Natural killer cell (primary cell): ENCODE measurements around the gene CEACAM19. TPM values are rescaled to one million over a fixed set of nuclear protein-coding genes. Genes with fewer than 3 reads are reported as not detected.

Experiments
- ATAC-seq, 3 donors: fragments of 150-1000 bp in 2 of 3; fragments of 200-7000 bp in 1 of 3; cut with Tn5 transposase; 1 replicate in 1 of 3; 2 replicates in 2 of 3; pipeline ENCODE4 v1.10.0; 2021; ENCODE audit warnings: mild to moderate bottlenecking in 2 of 3, moderate library complexity in 2 of 3
- DNase-seq, 2 donors: peaks; one replicate each; pipeline versions ENCODE4 v3.0.0 to v3.0.0-alpha.2; 2013 to 2021; ENCODE audit warnings: mixed read lengths in 1 of 2
- H3K27ac ChIP-seq: one replicate; pipeline ENCODE4 v1.5.1; 2013; ENCODE audit warnings: mild to moderate bottlenecking, low read length
- H3K27me3 ChIP-seq: one replicate; pipeline ENCODE4 v1.6.1; 2013; ENCODE audit warnings: low read length; ENCODE audit not compliant: control insufficient read depth, insufficient read depth
- H3K36me3 ChIP-seq: one replicate; pipeline ENCODE4 v1.6.1; 2013; ENCODE audit warnings: low read length; ENCODE audit not compliant: control insufficient read depth, insufficient read depth
- H3K4me1 ChIP-seq: one replicate; pipeline ENCODE4 v1.6.1; 2013; ENCODE audit warnings: low read length; ENCODE audit not compliant: control insufficient read depth, insufficient read depth
- H3K4me3 ChIP-seq: one replicate; pipeline ENCODE4 v1.5.1; 2013; ENCODE audit warnings: low read length
- H3K9me3 ChIP-seq: one replicate; pipeline ENCODE4 v1.6.1; 2013; ENCODE audit warnings: low read length; ENCODE audit not compliant: control insufficient read depth, insufficient read depth
- H3K27ac Mint-ChIP-seq, 2 donors: one replicate each; pipeline ENCODE4 v1.8.0; 2022; ENCODE audit warnings: mild to moderate bottlenecking in 2 of 2, mixed read lengths in 2 of 2, moderate library complexity in 1 of 2
- H3K27me3 Mint-ChIP-seq, 2 donors: one replicate each; pipeline ENCODE4 v1.8.0; 2022; ENCODE audit warnings: low read depth in 2 of 2, mixed read lengths in 2 of 2
- H3K36me3 Mint-ChIP-seq: one replicate; pipeline ENCODE4 v1.8.0; 2022; ENCODE audit warnings: mixed read lengths
- H3K4me1 Mint-ChIP-seq, 2 donors: one replicate each; pipeline ENCODE4 v1.8.0; 2022; ENCODE audit warnings: mixed read lengths in 2 of 2
- H3K4me3 Mint-ChIP-seq: one replicate; pipeline ENCODE4 v1.8.0; 2022; ENCODE audit warnings: mild to moderate bottlenecking, moderate library complexity, mixed read lengths
- H3K9me3 Mint-ChIP-seq, 2 donors: one replicate each; pipeline ENCODE4 v1.8.0; 2022; ENCODE audit warnings: mixed read lengths in 2 of 2
- CTCF ChIP-seq: fragments of 200-600 bp; IDR thresholded peaks from one replicate; pipeline ENCODE4 v1.8.0; 2022; ENCODE audit warnings: antibody characterized with exemption
- WGBS: methylation state at CpG from one replicate; pipeline ENCODE4 v1.1.7; 2013; ENCODE audit warnings: missing lambda C conversion rate; ENCODE audit not compliant: insufficient coverage; 5-methylcytosine and 5-hydroxymethylcytosine counted together
- intact Hi-C: fragments of 100-400 bp; cut with micrococcal nuclease; formaldehyde crosslinking; loops from one replicate; pipeline ENCODE4 v1.14.2; 2022
- total RNA-seq, 4 donors: library from RNA; stranded (reverse); fragments of 120-200 nt in 1 of 4; gene quantifications; one replicate each; pipeline versions ENCODE4 v1.2.3 to v1.2.4, GENCODE V29; 2013 to 2022

Gene CEACAM19
- total RNA-seq, 3 donors from 2014 or later (not counting 1 experiment from before 2014, with no cell fraction given): 2.6 to 4.1 (median 2.7) TPM

DNA sequence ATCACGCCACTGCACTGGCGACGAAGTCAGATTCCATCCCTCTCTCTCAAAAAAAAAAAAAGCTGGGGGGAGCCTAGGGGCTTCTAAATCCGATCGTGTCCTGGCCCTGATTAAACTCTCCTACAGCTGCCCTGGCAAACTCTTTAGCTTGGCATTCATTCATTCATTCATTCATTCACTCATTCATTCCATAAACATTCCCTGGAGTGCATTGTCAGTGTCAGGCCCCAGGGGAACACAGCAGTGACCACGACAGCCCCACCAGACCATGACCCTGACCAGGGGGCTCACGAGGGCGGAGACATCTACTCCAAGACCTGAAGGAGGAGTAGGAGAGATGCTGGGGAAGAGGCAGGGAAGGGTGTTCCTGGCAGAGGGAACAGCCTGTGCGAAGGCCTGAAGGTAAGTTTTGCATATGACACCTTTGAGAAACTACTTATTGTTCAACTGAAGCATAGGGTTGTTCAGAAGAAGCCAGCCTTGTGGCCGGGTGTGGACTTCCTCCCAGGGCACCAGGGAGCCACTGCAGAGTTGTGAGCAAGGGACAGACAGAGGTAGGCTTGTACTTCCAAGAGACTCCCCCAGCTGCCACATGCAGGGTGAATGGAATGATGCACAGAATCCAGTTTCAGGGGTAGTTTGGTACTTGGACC, 52.1 kb downstream of the CEACAM19 start:
- intact Hi-C loops: loop anchor here (5.0 kb wide), 1 partner anchor 124 kb away; the partner anchor contains the start of gene NECTIN2
- DNase-seq: no peak

DNA sequence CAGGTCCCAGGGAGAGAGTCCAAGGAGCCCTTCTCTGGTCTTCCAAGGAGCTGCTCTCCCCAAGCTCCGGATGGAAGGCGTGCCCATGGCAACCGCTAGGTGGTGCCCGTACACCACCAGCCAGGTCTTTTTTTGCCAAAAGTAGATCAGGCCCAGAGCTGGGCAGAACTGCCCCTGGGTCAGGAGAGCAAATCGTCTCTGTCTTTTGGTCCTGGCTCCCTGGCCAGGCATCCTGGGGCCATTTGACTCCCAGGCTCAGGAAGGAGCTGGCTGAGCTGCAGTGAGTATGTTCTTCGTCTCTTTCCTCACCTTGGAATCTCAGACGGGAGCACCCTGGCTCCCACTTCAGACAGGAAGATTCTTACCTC, 52.7 kb downstream of the CEACAM19 start:
- peak; percentile 91 to 94 (median 92) for ATAC-seq
- peaks cover 2% of the 10 kb centered on the region for H3K27me3 ChIP-seq
- peaks cover 48% of the 10 kb centered on the region for H3K4me1 ChIP-seq
- intact Hi-C loops: loop anchor here (1.0 to 5.0 kb wide), 2 partner anchors 46 to 123 kb away; partner anchors contain the start of gene NECTIN2
- peaks cover 9 to 22% of the 10 kb centered on the region in 2 donors for H3K4me1 Mint-ChIP-seq
- H3K4me3 ChIP-seq: no peak overlapping the region
- H3K36me3 Mint-ChIP-seq: no peaks in the 10 kb centered on the region
- peak; percentile 80 to 90 for DNase-seq
- H3K9me3 ChIP-seq: no peaks in the 10 kb centered on the region
- 24% methylated on average over 7 of the region's 7 CpGs for WGBS
- peak; percentile 98 for TF ChIP-seq CTCF
- no peak overlapping the region for H3K4me3 Mint-ChIP-seq
- no peak overlapping the region for H3K27ac ChIP-seq
- H3K27ac Mint-ChIP-seq: peak overlapping the region in 1 of 2 donors; percentile 6
- peaks cover 0 to 7% of the 10 kb centered on the region in 2 donors for H3K27me3 Mint-ChIP-seq
- no peaks in the 10 kb centered on the region for H3K36me3 ChIP-seq
- no peaks in the 10 kb centered on the region for H3K9me3 Mint-ChIP-seq

More for the DNA sequence above, 52.1 kb downstream of the CEACAM19 start:
- WGBS: 67% methylated on average over 10 of the region's 10 CpGs
- Mint-ChIP-seq H3K4me1 (peaks cover 9 to 21% of the 10 kb centered on the region in 2 donors), H3K4me3 (no peak overlapping the region), H3K27ac (no peak overlapping the region), H3K27me3 (peaks cover 0 to 7% of the 10 kb centered on the region in 2 donors), H3K9me3 (no peaks in the 10 kb centered on the region), H3K36me3 (no peaks in the 10 kb centered on the region)
- H3K36me3 ChIP-seq: no peaks in the 10 kb centered on the region
- H3K4me1 ChIP-seq: peaks cover 48% of the 10 kb centered on the region
- H3K4me3 ChIP-seq: no peak overlapping the region
- no peak overlapping the region for H3K27ac ChIP-seq
- ATAC-seq: peak; percentile 32 to 46 (median 42)
- H3K9me3 ChIP-seq: no peaks in the 10 kb centered on the region
- no peak for TF ChIP-seq CTCF
- peaks cover 2% of the 10 kb centered on the region for H3K27me3 ChIP-seq

GRCh38 chr19:44725251-44725650, 54.0 kb downstream of the CEACAM19 start:
- Mint-ChIP-seq H3K4me1 (peaks cover 9 to 22% of the 10 kb centered on the region in 2 donors), H3K4me3 (no peak overlapping the region), H3K27ac (no peak overlapping the region), H3K27me3 (peaks cover 0 to 7% of the 10 kb centered on the region in 2 donors), H3K36me3 (no peaks in the 10 kb centered on the region), H3K9me3 (no peaks in the 10 kb centered on the region)
- Histone ChIP-seq H3K9me3 (no peaks in the 10 kb centered on the region), H3K27ac (no peak overlapping the region), H3K4me3 (no peak overlapping the region), H3K4me1 (peaks cover 48% of the 10 kb centered on the region), H3K36me3 (no peaks in the 10 kb centered on the region), H3K27me3 (peaks cover 2% of the 10 kb centered on the region)
- no peak for TF ChIP-seq CTCF
- DNase-seq (peak in 1 of 2 donors; percentile 18), ATAC-seq (peak; percentile 40 to 68 (median 53))
- WGBS: 47% methylated on average over 17 of the region's 18 CpGs
- intact Hi-C loops: no loop called here
